HepG2 (cell line): Measurements from ENCODE around the gene EIF3L.

ENCODE experiments used
- CTCF ChIP-seq: sonication (generic); formaldehyde crosslinking; IDR thresholded peaks from 2 replicates; pipeline ENCODE4 v1.5.0; 2020; ENCODE audit warnings: mild to moderate bottlenecking, missing genetic modification reagents, moderate library complexity
- FOXM1 ChIP-seq: sonication (generic); formaldehyde crosslinking; IDR thresholded peaks from 2 replicates; pipeline ENCODE4 v1.5.0; 2020; ENCODE audit warnings: missing genetic modification reagents
- HOXA5 ChIP-seq: sonication (generic); formaldehyde crosslinking; IDR thresholded peaks from 2 replicates; pipeline ENCODE4 v1.4.0; 2020; ENCODE audit warnings: missing genetic modification reagents
- KAT8 ChIP-seq: IDR thresholded peaks from 2 replicates; pipeline ENCODE4 v1.6.1; 2016; ENCODE audit warnings: missing genetic modification reagents, missing compliant biosample characterization
- KLF9 ChIP-seq: IDR thresholded peaks from 2 replicates; pipeline ENCODE4 v1.6.1; 2016; ENCODE audit warnings: low read depth
- POLR2A ChIP-seq, 2 experiments: IDR thresholded peaks; 2 replicates each; pipeline ENCODE4 v1.6.1; 2011; ENCODE audit warnings: low read depth in 2 of 2, low read length in 2 of 2, mild to moderate bottlenecking in 1 of 2, moderate library complexity in 1 of 2; ENCODE audit not compliant: insufficient read depth in 1 of 2
- RORA ChIP-seq: sonication (generic); formaldehyde crosslinking; IDR thresholded peaks from 2 replicates; pipeline ENCODE4 v1.5.0; 2020; ENCODE audit warnings: mild to moderate bottlenecking, missing genetic modification reagents, moderate library complexity
- SSRP1 ChIP-seq: IDR thresholded peaks from 2 replicates; pipeline ENCODE4 v1.6.1; 2016; ENCODE audit warnings: control low read depth
- ZFP36 ChIP-seq: fragments of 150-350 bp; IDR thresholded peaks from 2 replicates; pipeline ENCODE4 v1.6.1; 2018; ENCODE audit warnings: borderline replicate concordance, low read length, low read depth; ENCODE audit not compliant: partially characterized antibody
- ZNF558 ChIP-seq: sonication (generic); formaldehyde crosslinking; IDR thresholded peaks from 2 replicates; pipeline ENCODE4 v1.9.0; 2022; ENCODE audit warnings: mild to moderate bottlenecking, missing genetic modification reagents, borderline replicate concordance
- ZNF775 ChIP-seq: sonication (generic); formaldehyde crosslinking; IDR thresholded peaks from 2 replicates; pipeline ENCODE4 v1.4.0; 2020; ENCODE audit warnings: missing genetic modification reagents, mild to moderate bottlenecking, moderate library complexity, borderline replicate concordance
- TF ChIP-seq, protein P1 (sequence below): IDR thresholded peaks from 2 replicates; pipeline ENCODE4 v1.6.1; 2012; ENCODE audit warnings: low read depth, low read length, improper control_type of control experiment

DNA sequence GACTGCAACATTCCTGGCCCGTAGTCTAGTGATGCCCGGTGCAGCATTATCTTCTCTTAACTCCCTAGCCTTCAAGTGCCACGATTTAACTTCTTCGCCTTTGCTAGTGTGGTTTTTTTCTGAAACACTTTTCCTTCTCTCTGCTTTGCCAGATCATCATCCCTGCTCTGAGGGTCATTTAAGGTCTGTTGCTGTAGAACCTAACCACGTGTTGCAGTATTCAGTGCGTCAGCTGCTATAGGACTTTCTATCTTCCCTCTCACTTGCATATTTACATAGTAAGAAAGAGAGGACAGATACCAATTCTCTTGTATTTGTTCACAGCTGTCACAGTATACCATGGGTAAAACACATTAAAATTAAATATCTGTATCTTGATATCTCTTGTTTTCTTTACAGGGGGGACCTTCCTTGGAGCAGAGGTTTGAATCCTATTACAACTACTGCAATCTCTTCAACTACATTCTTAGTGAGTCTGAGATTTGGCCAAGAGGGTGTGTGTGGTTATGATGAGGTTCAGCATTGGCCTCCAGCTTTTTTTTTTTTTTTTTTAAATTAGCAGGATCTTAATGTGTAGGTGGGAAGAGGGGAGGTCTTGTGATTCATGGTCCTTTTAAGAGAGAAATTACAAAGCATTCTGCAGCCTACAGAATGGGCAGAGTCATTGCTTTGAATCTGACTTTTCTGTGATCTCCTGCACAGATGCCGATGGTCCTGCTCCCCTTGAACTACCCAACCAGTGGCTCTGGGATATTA, 13.5 kb downstream of the EIF3L start:
- no peak for TF ChIP-seq POLR2A (IDR thresholded peaks at IDR 0.05; ENCODE audit: insufficient read depth in 1 of 2, low read depth in 2 of 2, low read length in 2 of 2)
- TF ChIP-seq ZNF775 (CRISPR knock-in tag): no peak
- no peak for TF ChIP-seq RORA (CRISPR knock-in tag)
- TF ChIP-seq KLF9 (CRISPR knock-in tag): no peak
- no peak for TF ChIP-seq ZFP36
- no peak for TF ChIP-seq FOXM1 (CRISPR knock-in tag)
- TF ChIP-seq CTCF (CRISPR knock-in tag): no peak
- no peak for TF ChIP-seq ZNF558 (CRISPR knock-in tag)
- TF ChIP-seq KAT8: no peak
- TF ChIP-seq SSRP1 (CRISPR knock-in tag): no peak
- TF ChIP-seq, protein P1, sequence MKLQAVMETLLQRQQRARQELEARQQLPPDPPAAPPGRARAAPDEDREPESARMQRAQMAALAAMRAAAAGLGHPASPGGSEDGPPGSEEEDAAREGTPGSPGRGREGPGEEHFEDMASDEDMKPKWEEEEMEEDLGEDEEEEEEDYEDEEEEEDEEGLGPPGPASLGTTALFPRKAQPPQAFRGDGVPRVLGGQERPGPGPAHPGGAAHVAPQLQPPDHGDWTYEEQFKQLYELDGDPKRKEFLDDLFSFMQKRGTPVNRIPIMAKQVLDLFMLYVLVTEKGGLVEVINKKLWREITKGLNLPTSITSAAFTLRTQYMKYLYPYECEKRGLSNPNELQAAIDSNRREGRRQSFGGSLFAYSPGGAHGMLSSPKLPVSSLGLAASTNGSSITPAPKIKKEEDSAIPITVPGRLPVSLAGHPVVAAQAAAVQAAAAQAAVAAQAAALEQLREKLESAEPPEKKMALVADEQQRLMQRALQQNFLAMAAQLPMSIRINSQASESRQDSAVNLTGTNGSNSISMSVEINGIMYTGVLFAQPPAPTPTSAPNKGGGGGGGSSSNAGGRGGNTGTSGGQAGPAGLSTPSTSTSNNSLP: no peak
- TF ChIP-seq HOXA5: no peak
